GM19328 (cell line): Measurements from ENCODE around the gene NCOA6.
A peak's percentile ranks its signal among the peaks of the same experiment; 100 is the strongest.

Experiments used
- ATAC-seq: cut with Tn5 transposase; IDR thresholded peaks from one replicate; pipeline ENCODE4 v1.9.1; 2021; ENCODE audit warnings: mild to moderate bottlenecking, moderate library complexity; ENCODE audit not compliant: unreplicated experiment

Gene NCOA6

GRCh38 chr20:34706302-34706875, 119.1 kb downstream of the NCOA6 start:
- ATAC-seq = no peak

- no peak for ATAC-seq
Observed at GRCh38 chr20:34705397-34706301, 119.8 kb downstream of the NCOA6 start.

DNA sequence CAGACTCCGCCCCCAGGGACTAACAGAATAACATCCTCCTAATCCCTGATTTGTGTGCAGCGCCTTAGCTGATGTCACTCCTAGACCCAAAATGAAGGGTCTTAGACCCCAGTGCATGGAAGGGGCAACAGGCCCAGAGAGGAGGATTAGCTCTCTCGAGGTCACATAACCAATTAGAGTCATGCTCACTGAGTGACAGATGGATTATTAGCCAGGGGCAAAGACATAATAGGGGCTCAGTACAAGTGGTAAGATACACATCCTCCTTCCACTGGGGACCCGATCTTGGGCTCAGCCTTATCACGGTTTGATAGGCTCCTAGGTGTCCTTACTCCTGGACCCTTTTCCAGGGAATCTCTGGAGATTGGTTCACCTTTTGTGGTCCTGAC, 120.4 kb downstream of the NCOA6 start:
- ATAC-seq = no peak

DNA sequence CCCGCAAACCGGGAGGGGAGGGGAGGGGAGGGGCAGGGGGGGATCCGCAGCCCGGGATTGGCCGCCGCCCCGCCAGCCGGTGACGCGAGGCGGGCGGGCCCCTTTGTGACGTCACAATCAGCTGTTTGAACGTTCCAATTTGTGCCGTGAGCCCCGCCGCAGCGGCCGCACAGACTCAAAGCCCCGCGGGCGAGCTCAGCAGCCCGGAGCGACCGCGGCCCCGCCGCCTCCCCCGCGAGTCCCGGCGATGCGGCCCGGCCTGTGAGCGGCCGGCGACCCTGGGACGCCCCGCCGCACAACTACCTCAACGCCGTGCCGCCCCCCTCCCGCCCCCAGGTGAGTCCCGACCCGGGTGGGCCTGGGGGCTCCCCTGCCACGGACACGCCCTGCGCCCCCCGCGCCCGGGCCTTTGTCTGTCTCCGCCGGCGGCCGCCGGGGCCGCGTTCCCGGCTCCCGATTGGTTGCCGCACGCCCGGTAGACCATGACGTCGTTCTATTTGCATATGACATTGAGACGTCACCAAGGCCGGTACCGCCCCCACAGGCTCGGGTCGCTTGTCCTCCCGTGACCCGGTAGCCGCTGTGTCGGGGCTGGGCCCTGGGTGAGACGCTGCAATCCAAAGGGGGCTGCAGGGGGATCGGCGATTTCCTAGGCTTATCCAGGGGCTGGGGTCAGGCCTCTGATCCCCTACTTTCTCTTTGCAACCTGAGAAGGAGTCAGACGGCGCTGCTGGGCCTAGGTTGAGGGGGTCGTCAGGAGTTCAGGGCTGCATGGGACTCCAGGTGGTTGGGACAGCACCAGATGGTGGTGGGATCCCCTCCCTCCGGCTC, 121.1 kb downstream of the NCOA6 start, which contains the start of gene TP53INP2:
Gene TP53INP2 (plus strand): TSS at position 168 of the 831 bp plus-strand sequence. CDS start 4,396 bp downstream, outside the sequence.
- peak; percentile 67 for ATAC-seq

GRCh38 chr20:34703424-34704176, 121.9 kb downstream of the NCOA6 start:
- ATAC-seq = no peak

DNA sequence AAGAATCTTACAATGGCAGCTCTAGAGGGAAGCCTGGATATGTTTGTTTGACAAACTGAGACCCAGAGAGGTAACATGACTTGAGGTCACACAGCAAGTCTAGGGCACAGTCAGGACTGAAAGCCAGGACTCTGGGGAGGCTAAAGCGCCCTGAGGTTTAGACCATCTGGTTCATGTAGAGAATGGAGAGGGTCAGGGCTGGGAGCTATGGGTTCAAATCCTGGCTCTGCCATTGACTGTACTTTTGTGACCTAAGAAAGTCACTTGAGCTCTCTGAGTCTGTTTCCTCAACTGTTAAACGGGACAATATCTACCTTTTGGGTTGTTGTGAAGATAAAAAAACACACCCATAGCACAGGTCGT, 122.4 kb downstream of the NCOA6 start:
- no peak for ATAC-seq

DNA sequence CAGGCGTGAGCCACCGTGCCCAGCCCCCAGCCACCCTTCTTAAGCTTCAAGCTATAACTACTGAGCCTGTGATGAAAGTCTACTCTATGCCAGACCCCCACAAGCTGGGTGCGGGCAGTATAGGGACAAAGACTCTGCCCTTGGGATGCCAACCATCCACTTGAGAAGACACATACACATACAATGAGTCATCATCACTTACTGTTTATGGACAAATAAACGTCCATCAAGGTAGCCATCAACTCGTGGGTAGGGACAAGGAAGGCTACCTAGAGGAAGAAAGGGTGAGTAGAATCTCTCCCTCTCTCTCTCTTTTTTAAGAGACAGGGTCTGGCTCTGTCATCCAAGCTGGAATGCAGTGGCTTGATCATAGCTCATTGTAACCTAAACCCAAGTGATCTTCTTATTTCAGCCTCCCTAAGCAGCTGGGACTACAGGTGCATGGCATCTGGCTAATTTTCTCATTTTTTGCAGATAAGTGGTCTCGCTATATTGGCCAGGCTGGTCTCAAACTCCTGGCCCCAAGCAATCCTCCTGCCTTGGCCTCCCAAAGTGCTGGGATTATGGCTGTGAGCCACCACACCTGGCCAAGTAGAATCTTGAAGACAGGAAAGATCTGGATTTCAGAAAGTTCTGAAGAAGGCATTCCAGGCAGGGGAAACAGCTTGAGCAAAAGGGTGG, 123.9 kb downstream of the NCOA6 start:
- ATAC-seq = no peak

DNA sequence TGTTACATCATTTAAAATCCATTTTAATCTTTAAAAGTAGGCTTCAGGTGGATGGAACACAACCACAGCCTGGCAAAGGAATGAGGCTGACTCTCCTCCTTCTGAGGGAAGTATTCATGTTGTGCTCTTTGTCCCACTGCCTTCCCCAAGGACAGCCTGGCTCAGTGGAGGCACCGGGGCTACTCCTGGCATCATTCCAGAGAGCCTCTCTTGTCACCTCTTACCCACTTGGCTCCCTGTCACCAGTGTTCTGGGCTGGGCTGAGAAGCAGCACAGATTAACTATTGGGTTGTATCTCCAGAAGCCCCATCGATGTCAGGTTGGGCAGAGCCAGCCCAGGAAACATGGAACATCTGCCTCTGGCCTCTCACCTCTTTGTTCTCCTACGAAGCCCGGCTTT, 132.0 kb downstream of the NCOA6 start:
- no peak for ATAC-seq

DNA sequence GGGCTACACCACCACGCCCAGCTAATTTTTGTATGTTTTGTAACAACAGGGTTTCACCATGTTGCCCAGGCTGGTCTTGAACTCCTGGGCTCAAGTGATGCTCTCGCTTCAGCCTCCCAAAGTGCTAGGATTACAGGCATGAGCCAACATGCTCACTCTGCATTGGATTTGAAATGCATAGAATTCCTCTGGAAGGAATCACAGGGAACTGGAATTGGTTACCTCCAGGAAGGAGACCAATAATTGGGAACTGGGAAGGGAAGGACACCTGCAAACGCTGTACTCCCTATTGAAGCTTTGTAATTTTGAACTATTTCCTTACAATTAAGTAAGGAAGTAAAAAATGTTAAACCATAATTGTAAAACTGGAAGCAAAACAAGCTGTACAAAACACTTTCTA, 133.6 kb downstream of the NCOA6 start:
- no peak for ATAC-seq

DNA sequence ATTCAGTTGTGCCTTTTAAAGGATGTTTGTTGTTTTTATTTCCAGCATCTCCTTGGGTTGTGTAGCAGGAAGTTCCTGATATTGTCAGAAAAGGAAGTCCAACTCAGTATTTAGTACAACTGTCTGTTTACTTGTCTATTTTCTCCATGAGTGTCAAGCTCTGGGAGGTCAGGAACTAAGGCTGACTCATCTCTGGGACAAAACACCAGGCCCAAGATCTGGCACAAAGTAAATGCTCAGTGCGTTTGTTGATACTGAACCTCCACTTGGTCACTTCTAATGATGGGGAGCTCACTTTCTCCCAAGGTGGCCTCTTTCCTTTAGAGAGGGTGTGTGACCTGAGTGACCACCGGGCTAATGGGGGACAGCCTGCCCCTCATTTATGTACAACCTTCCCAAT, 136.0 kb downstream of the NCOA6 start:
- ATAC-seq = no peak

GRCh38 chr20:34683667-34684066, 141.8 kb downstream of the NCOA6 start:
- no peak for ATAC-seq

- no peak for ATAC-seq
Observed at GRCh38 chr20:34680586-34681175, 144.8 kb downstream of the NCOA6 start.

GRCh38 chr20:34676642-34677373, 148.6 kb downstream of the NCOA6 start, which contains the start of gene PIGU:
PIGU (minus strand) TSS chr20:34677092; CDS start chr20:34677085, 7 bp downstream.
- peak; percentile 96 for ATAC-seq

DNA sequence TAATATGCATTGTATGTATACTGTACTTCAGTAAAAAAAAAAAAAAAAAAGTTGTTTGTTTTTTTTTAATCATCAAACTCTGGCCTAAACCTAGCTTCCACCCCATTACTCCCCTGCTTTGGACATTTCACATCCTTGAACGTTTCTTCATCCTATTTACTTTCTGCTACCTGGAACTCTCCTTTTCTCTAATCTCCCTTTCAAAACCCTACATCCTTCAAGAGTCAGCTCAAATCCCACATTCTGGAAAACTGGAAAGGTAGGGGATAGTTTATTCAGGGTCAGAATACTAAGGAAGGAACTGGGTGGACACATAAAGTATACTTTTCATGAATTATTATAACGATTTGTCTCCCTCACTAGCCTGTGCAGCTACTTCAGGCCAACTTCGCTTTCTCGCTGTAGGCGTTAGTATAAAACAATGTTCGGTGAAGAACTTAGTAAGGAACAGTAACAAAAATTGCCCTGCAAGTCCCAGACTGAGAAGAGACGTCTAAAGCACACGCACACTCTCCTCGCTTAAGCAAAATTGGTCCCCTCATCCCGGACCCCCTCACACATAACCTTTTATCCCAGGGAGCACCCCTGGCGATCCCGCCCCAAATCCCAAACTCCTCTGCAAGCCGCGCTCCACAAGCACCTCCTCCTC, 149.3 kb downstream of the NCOA6 start:
- ATAC-seq = no peak

DNA sequence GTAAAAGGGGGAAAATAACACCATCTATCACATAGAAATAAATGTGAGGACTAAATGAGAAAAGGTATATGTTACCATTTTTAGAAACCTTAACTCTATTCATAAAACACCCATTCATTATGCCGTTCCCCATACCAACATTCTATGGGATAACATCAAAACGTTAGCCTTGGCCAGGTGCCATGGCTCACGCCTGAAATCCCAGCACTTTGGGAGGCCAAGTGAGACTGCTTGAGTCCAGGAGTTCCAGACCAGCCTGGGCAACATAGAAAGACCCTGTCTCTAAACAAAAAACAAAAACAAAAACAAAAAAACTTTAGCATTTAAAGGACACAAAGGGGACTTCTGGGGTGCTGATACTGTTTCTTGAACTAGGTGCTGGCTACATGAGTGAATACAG, 149.9 kb downstream of the NCOA6 start:
- no peak for ATAC-seq

DNA sequence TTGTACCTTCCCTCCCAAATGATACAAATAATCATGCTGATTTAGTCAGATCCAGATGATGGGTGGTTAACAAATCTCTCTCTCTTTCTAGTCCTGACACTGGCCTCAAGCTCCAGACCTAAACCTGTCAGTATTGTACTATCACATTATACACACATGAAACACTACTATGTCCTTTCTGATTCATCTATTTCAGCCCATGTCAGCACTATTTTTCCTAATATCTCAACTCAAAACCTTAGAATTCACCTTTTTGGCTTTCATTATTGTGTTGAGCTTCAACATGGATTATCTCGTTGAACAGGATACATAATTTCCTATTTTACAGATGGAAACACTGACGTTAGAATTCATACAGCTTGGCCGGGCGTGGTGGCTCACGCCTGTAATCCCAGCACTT, 152.0 kb downstream of the NCOA6 start:
- no peak for ATAC-seq

DNA sequence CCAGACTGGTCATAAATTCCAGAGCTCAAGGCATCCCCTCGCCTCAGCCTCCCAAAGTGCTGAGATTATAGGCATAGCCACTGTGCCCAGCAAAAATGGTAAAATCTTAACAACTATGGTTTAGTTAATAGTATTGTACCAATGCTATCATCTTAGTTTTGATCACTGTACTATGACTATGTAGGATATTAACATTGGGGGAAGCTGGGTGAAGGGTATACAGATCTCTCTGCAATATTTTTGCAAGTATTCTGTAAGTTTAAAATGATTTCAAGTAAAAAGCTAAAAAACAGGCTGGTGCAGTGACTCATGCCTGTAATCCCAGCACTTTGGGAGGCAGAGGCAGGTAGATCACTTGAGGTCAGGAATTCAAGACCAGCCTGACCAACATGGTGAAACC, 156.4 kb downstream of the NCOA6 start:
- no peak for ATAC-seq
